Tibial artery (tissue), 4 donors: Measurements from ENCODE around the gene HELT.
"Not testable (repeated sequence)": the region's sequence is repeated elsewhere in the genome, so short reads cannot be mapped to it uniquely, and the experiment has no call there.

Experiments used
- DNase-seq, 2 donors: peaks; one replicate each; pipeline ENCODE4 v3.0.0-alpha.2; 2019
- H3K27ac ChIP-seq, 2 donors: fragments of 200-600 bp; sonication (generic) in 1 of 2; 1 replicate in 1 of 2; 2 replicates in 1 of 2; pipeline ENCODE4 v1.5.1; 2018 to 2019; ENCODE audit warnings: mild to moderate bottlenecking in 1 of 2
- H3K27me3 ChIP-seq, 2 donors: fragments of 200-600 bp; sonication (generic) in 1 of 2; one replicate each; pipeline versions ENCODE4 v1.5.1 to v1.6.0; 2016 to 2019
- H3K36me3 ChIP-seq, 3 donors: fragments of 200-600 bp; sonication (generic) in 2 of 3; one replicate each; pipeline ENCODE4 v1.5.1; 2016 to 2019; ENCODE audit warnings: mild to moderate bottlenecking in 2 of 3
- H3K4me1 ChIP-seq, 4 donors: fragments of 200-600 bp; sonication (generic) in 2 of 4; 1 replicate in 3 of 4; 2 replicates in 1 of 4; pipeline ENCODE4 v1.5.1; 2016 to 2019
- H3K4me3 ChIP-seq, 2 donors: fragments of 200-600 bp; sonication (generic) in 1 of 2; 1 replicate in 1 of 2; 2 replicates in 1 of 2; pipeline ENCODE4 v1.5.1; 2018 to 2019; ENCODE audit warnings: mild to moderate bottlenecking in 2 of 2
- H3K9me3 ChIP-seq, 3 donors: fragments of 200-600 bp; sonication (generic) in 1 of 3; one replicate each; pipeline ENCODE4 v1.5.1; 2016 to 2019
- intact Hi-C: fragments of 100-400 bp; cut with DNase I; formaldehyde crosslinking; loops from one replicate; pipeline ENCODE4 v1.15.0; 2023; ENCODE audit warnings: low total_unique reads
- TF ChIP-seq, protein P1 (sequence below), 2 experiments: fragments of 200-600 bp in 1 of 2; fragments of 450-650 bp in 1 of 2; IDR thresholded peaks; one replicate each; pipeline ENCODE4 v1.5.1; 2017 to 2019; ENCODE audit warnings: antibody characterized with exemption in 2 of 2, mild to moderate bottlenecking in 1 of 2, moderate library complexity in 1 of 2

Gene HELT, protein sequence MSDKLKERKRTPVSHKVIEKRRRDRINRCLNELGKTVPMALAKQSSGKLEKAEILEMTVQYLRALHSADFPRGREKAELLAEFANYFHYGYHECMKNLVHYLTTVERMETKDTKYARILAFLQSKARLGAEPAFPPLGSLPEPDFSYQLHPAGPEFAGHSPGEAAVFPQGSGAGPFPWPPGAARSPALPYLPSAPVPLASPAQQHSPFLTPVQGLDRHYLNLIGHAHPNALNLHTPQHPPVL

GRCh38 chr4:185017964-185018772, at the start of gene HELT:
Gene HELT, plus strand, starts transcription at chr4:185018490. Its CDS starts 439 bp downstream, at chr4:185018929.
- H3K4me1 ChIP-seq, result peaks cover 0 to 47% (median 36%) of the 10 kb centered on the region in 4 donors
- no peaks in the 10 kb centered on the region for H3K36me3 ChIP-seq
- H3K27ac ChIP-seq, result no peak within 1 kb of the TSS
- DNase-seq, result no peak
- peak within 1 kb of the TSS in 1 of 2 donors; percentile 44 for H3K4me3 ChIP-seq
- TF ChIP-seq, protein P1, sequence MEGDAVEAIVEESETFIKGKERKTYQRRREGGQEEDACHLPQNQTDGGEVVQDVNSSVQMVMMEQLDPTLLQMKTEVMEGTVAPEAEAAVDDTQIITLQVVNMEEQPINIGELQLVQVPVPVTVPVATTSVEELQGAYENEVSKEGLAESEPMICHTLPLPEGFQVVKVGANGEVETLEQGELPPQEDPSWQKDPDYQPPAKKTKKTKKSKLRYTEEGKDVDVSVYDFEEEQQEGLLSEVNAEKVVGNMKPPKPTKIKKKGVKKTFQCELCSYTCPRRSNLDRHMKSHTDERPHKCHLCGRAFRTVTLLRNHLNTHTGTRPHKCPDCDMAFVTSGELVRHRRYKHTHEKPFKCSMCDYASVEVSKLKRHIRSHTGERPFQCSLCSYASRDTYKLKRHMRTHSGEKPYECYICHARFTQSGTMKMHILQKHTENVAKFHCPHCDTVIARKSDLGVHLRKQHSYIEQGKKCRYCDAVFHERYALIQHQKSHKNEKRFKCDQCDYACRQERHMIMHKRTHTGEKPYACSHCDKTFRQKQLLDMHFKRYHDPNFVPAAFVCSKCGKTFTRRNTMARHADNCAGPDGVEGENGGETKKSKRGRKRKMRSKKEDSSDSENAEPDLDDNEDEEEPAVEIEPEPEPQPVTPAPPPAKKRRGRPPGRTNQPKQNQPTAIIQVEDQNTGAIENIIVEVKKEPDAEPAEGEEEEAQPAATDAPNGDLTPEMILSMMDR (IDR thresholded peaks at IDR 0.05), result no peak
- no peaks in the 10 kb centered on the region for H3K9me3 ChIP-seq
- H3K27me3 ChIP-seq, result peaks cover 0 to 92% of the 10 kb centered on the region in 2 donors
- intact Hi-C loops, result no loop called here

DNA sequence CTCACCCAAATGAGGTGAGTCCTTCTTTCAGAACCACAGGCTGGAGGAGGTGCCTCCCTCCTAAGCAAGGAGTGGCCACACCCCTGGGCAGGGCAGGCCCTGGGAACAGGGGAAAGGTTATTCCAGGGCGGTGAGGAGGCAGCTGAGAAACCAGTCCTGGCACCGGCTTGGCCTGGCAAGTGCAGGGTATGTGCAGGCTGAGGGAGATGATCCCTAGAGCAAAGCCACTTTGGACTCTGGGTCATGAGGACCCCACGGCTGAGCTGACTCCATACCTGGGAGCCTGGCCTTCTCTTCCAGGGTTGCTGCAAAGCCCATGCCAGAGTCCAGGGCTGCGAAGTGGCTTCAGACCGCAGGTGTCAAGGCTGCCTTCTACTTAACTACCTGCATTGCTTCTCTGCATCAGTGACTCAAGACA, 49.5 kb upstream of the HELT start:
- H3K27ac ChIP-seq, result no peak overlapping the region
- intact Hi-C loops, result no loop called here
- TF ChIP-seq, protein P1 (IDR thresholded peaks at IDR 0.05), result no peak

DNA sequence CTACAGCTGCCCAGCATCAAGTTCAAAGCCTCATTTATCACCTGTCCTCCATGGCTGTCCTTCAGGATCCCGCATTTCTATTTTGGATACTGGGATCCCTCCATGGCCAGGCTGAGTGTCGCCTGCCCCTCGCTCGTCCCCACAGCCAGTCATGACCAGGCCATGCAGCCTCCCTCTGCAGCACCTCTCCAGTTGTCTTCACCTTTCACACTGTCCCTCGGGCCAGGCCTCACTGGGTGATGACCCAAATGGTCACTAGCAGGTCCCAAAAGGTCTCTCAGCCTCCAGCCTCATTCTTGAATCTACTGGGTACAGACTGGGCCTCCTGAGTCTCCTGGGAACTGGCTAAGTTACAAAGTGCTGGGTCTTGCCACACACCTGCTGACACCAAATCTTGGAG, 48.7 kb upstream of the HELT start:
- TF ChIP-seq, protein P1 (IDR thresholded peaks at IDR 0.05), result no peak
- Histone ChIP-seq H3K4me1 (no peaks in the 10 kb centered on the region), H3K27ac (no peak overlapping the region), H3K4me3 (no peak overlapping the region), H3K9me3 (no peaks in the 10 kb centered on the region), H3K27me3 (no peaks in the 10 kb centered on the region), H3K36me3 (no peaks in the 10 kb centered on the region)
- intact Hi-C loops, result loop anchor here (10.0 kb wide), 1 partner anchor 215 kb away; no protein-coding TSS in a partner anchor
- no peak for DNase-seq

More for the DNA sequence above, 49.5 kb upstream of the HELT start:
- Histone ChIP-seq H3K27me3 (no peaks in the 10 kb centered on the region), H3K4me1 (no peaks in the 10 kb centered on the region), H3K9me3 (no peaks in the 10 kb centered on the region), H3K4me3 (no peak overlapping the region), H3K36me3 (no peaks in the 10 kb centered on the region)
- no peak for DNase-seq

- H3K27ac ChIP-seq, result no peak overlapping the region
- peak in 1 of 2 donors; percentile 34 for DNase-seq
- H3K9me3 ChIP-seq, result no peaks in the 10 kb centered on the region
- H3K4me3 ChIP-seq, result no peak overlapping the region
- TF ChIP-seq, protein P1 (IDR thresholded peaks at IDR 0.05), result no peak
- no peaks in the 10 kb centered on the region for H3K36me3 ChIP-seq
- peaks cover 0 to under 1% (median 0%) of the 10 kb centered on the region in 4 donors for H3K4me1 ChIP-seq
- intact Hi-C loops, result loop anchor here (10.0 kb wide), 1 partner anchor 218 kb away; no protein-coding TSS in a partner anchor
- H3K27me3 ChIP-seq, result peaks cover 0 to 3% of the 10 kb centered on the region in 2 donors
Observed at GRCh38 chr4:184972991-184973390, 45.3 kb upstream of the HELT start.

- H3K27me3 ChIP-seq, H3K4me3 ChIP-seq, H3K36me3 ChIP-seq, H3K4me1 ChIP-seq, H3K9me3 ChIP-seq, DNase-seq, H3K27ac ChIP-seq: not testable (repeated sequence)
- intact Hi-C loops, result loop anchor here (10.0 kb wide), 1 partner anchor 222 kb away; no protein-coding TSS in a partner anchor
Observed at GRCh38 chr4:184976348-184976747, 41.9 kb upstream of the HELT start.

DNA sequence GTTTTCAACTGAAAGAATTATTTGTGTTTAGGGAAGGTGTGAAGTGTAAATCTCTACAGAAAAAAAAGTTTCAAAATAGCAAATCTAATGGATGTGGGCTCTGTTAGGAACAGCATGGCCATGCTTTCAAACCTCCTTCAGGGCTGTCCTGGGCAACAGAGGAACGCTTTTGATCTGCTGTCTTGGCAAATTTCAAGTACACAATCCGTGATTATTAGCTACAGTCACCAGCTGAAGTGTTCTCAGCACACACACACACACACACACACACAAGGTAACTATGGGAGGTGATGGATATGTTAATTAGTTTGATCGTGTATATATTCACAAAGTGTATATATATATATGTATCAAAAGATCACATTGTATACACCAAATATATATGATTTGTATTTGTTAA, 40.5 kb upstream of the HELT start:
- no peak overlapping the region for H3K27ac ChIP-seq
- intact Hi-C loops, result loop anchor here (10.0 kb wide), 1 partner anchor 223 kb away; no protein-coding TSS in a partner anchor

More for the DNA sequence above, 40.5 kb upstream of the HELT start:
- no peak overlapping the region for H3K4me3 ChIP-seq
- H3K9me3 ChIP-seq, result no peaks in the 10 kb centered on the region
- H3K36me3 ChIP-seq, result no peaks in the 10 kb centered on the region
- no peak for DNase-seq
- peaks cover 0 to 6% (median 0%) of the 10 kb centered on the region in 4 donors for H3K4me1 ChIP-seq
- peaks cover 0 to 6% of the 10 kb centered on the region in 2 donors for H3K27me3 ChIP-seq
- TF ChIP-seq, protein P1 (IDR thresholded peaks at IDR 0.05), result no peak
